Measurements from ENCODE around the gene CMPK2.

GRCh38 chr2:6914828-6915227 lies 49.1 kb upstream of the CMPK2 start:
- TF ChIP-seq CTCF (IDR thresholded peaks at IDR 0.05) (no peak), POLR2AphosphoS5 (IDR thresholded peaks at IDR 0.05) (no peak), POLR2A (IDR thresholded peaks at IDR 0.05) (no peak)
